Effector memory CD8-positive, alpha-beta T cell (primary cell): ENCODE data around the gene VDAC1.

Experiments
- ATAC-seq: fragments of 150-1000 bp; cut with Tn5 transposase; replicated peaks from 2 replicates; pipeline ENCODE4 v1.10.0; 2021; ENCODE audit warnings: mild to moderate bottlenecking, moderate library complexity
- DNase-seq, 3 experiments: peaks; one replicate each; pipeline ENCODE4 v3.0.0; 2021
- H3K27ac Mint-ChIP-seq, 2 donors: one replicate each; pipeline ENCODE4 v1.8.0; 2022; ENCODE audit warnings: mild to moderate bottlenecking in 2 of 2, mixed read lengths in 2 of 2, moderate library complexity in 2 of 2
- H3K27me3 Mint-ChIP-seq, 2 donors: one replicate each; pipeline ENCODE4 v1.8.0; 2022; ENCODE audit warnings: mixed read lengths in 2 of 2
- H3K36me3 Mint-ChIP-seq: one replicate; pipeline ENCODE4 v1.8.0; 2022; ENCODE audit warnings: mild to moderate bottlenecking, moderate library complexity, mixed read lengths; ENCODE audit not compliant: insufficient read depth
- H3K4me1 Mint-ChIP-seq, 2 donors: one replicate each; pipeline ENCODE4 v1.8.0; 2022; ENCODE audit warnings: low read depth in 2 of 2, mixed read lengths in 2 of 2
- H3K4me3 Mint-ChIP-seq, 2 donors: one replicate each; pipeline ENCODE4 v1.8.0; 2022; ENCODE audit warnings: mild to moderate bottlenecking in 2 of 2, mixed read lengths in 2 of 2, moderate library complexity in 2 of 2
- H3K9me3 Mint-ChIP-seq, 2 donors: one replicate each; pipeline ENCODE4 v1.8.0; 2022; ENCODE audit warnings: mixed read lengths in 2 of 2

The VDAC1 gene

GRCh38 chr5:134018154-134018985, 13.6 kb upstream of the VDAC1 start:
- ATAC-seq (no peak), DNase-seq (no peak)
- Mint-ChIP-seq H3K36me3 (no peaks in the 10 kb centered on the region), H3K27ac (no peak overlapping the region), H3K9me3 (no peaks in the 10 kb centered on the region), H3K27me3 (peaks cover 2 to 11% of the 10 kb centered on the region in 2 donors), H3K4me3 (no peak overlapping the region), H3K4me1 (no peaks in the 10 kb centered on the region)

GRCh38 chr5:134008266-134008749, 3.5 kb upstream of the VDAC1 start:
- no peak for ATAC-seq
- no peaks in the 10 kb centered on the region for H3K9me3 Mint-ChIP-seq
- peaks cover 27% of the 10 kb centered on the region for H3K36me3 Mint-ChIP-seq
- H3K4me3 Mint-ChIP-seq = no peak overlapping the region
- peaks cover 23 to 27% of the 10 kb centered on the region in 2 donors for H3K27me3 Mint-ChIP-seq
- H3K27ac Mint-ChIP-seq = no peak overlapping the region
- H3K4me1 Mint-ChIP-seq = peaks cover 6 to 13% of the 10 kb centered on the region in 2 donors
- DNase-seq = no peak

GRCh38 chr5:134007581-134008265, 2.9 kb upstream of the VDAC1 start:
- Mint-ChIP-seq H3K4me3 (no peak overlapping the region), H3K27ac (no peak overlapping the region)

GRCh38 chr5:134006115-134006514, 1.3 kb upstream of the VDAC1 start:
- H3K4me3 Mint-ChIP-seq = peak overlapping the region; percentile 77 to 86
- peak overlapping the region; percentile 95 to 96 for H3K27ac Mint-ChIP-seq
- H3K27me3 Mint-ChIP-seq = peaks cover 2 to 5% of the 10 kb centered on the region in 2 donors
- H3K9me3 Mint-ChIP-seq = no peaks in the 10 kb centered on the region
- peaks cover 25 to 31% of the 10 kb centered on the region in 2 donors for H3K4me1 Mint-ChIP-seq
- DNase-seq = no peak
- peaks cover 32% of the 10 kb centered on the region for H3K36me3 Mint-ChIP-seq
- no peak for ATAC-seq

More at GRCh38 chr5:134007581-134008265, 2.9 kb upstream of the VDAC1 start:
- DNase-seq (no peak), ATAC-seq (no peak)
- Mint-ChIP-seq H3K4me1 (peaks cover 11 to 18% of the 10 kb centered on the region in 2 donors), H3K9me3 (no peaks in the 10 kb centered on the region), H3K27me3 (peaks cover 17 to 21% of the 10 kb centered on the region in 2 donors), H3K36me3 (peaks cover 27% of the 10 kb centered on the region)

GRCh38 chr5:134005417-134006061, 764 bp upstream of the VDAC1 start:
- Mint-ChIP-seq H3K36me3 (peaks cover 35% of the 10 kb centered on the region), H3K4me1 (peaks cover 30 to 34% of the 10 kb centered on the region in 2 donors), H3K27me3 (no peaks in the 10 kb centered on the region), H3K9me3 (no peaks in the 10 kb centered on the region), H3K27ac (peak overlapping the region; percentile 95 to 96), H3K4me3 (peak overlapping the region; percentile 77 to 86)
- no peak for ATAC-seq
- no peak for DNase-seq

- ATAC-seq = peak; percentile 4
- peak overlapping the region; percentile 77 to 86 for H3K4me3 Mint-ChIP-seq
- no peaks in the 10 kb centered on the region for H3K27me3 Mint-ChIP-seq
- H3K36me3 Mint-ChIP-seq = peaks cover 41% of the 10 kb centered on the region
- peak; percentile 22 to 33 (median 23) for DNase-seq
- H3K27ac Mint-ChIP-seq = peak overlapping the region; percentile 95 to 96
- no peaks in the 10 kb centered on the region for H3K9me3 Mint-ChIP-seq
- H3K4me1 Mint-ChIP-seq = peaks cover 38 to 46% of the 10 kb centered on the region in 2 donors
These were observed 754 bp downstream of the VDAC1 start for GRCh38 chr5:134003817-134004625.

- DNase-seq (no peak), ATAC-seq (no peak)
- Mint-ChIP-seq H3K36me3 (peaks cover 46% of the 10 kb centered on the region), H3K4me3 (peak overlapping the region; percentile 77 to 78), H3K27ac (peak overlapping the region; percentile 95 to 96), H3K9me3 (no peaks in the 10 kb centered on the region), H3K4me1 (peaks cover 42 to 49% of the 10 kb centered on the region in 2 donors), H3K27me3 (no peaks in the 10 kb centered on the region)
These were observed 1.5 kb downstream of the VDAC1 start for GRCh38 chr5:134003064-134003816.

- Mint-ChIP-seq H3K4me3 (peak overlapping the region; percentile 39 to 77), H3K27ac (peak overlapping the region in 1 of 2 donors; percentile 95), H3K27me3 (no peaks in the 10 kb centered on the region), H3K9me3 (no peaks in the 10 kb centered on the region), H3K4me1 (peaks cover 46 to 52% of the 10 kb centered on the region in 2 donors), H3K36me3 (peaks cover 46% of the 10 kb centered on the region)
- DNase-seq (no peak), ATAC-seq (no peak)
These were observed 2.6 kb downstream of the VDAC1 start for GRCh38 chr5:134001938-134002731.

- no peak for DNase-seq
- H3K9me3 Mint-ChIP-seq = no peaks in the 10 kb centered on the region
- peaks cover 40% of the 10 kb centered on the region for H3K36me3 Mint-ChIP-seq
- H3K27ac Mint-ChIP-seq = no peak overlapping the region
- peak overlapping the region in 1 of 2 donors; percentile 43 for H3K4me3 Mint-ChIP-seq
- ATAC-seq = no peak
- no peaks in the 10 kb centered on the region for H3K27me3 Mint-ChIP-seq
- H3K4me1 Mint-ChIP-seq = peaks cover 50 to 51% of the 10 kb centered on the region in 2 donors
These were observed 3.9 kb downstream of the VDAC1 start for GRCh38 chr5:134000696-134001453.

GRCh38 chr5:134000091-134000511, 4.7 kb downstream of the VDAC1 start:
- H3K27ac Mint-ChIP-seq = peak overlapping the region; percentile 28 to 42
- H3K9me3 Mint-ChIP-seq = no peaks in the 10 kb centered on the region
- no peak overlapping the region for H3K4me3 Mint-ChIP-seq
- peaks cover 48 to 57% of the 10 kb centered on the region in 2 donors for H3K4me1 Mint-ChIP-seq
- DNase-seq (no peak), ATAC-seq (no peak)
- H3K36me3 Mint-ChIP-seq = peaks cover 32% of the 10 kb centered on the region
- no peaks in the 10 kb centered on the region for H3K27me3 Mint-ChIP-seq

GRCh38 chr5:133998807-133999206, 6.0 kb downstream of the VDAC1 start:
- no peaks in the 10 kb centered on the region for H3K9me3 Mint-ChIP-seq
- DNase-seq (no peak), ATAC-seq (no peak)
- H3K4me3 Mint-ChIP-seq = no peak overlapping the region
- H3K36me3 Mint-ChIP-seq = peaks cover 22% of the 10 kb centered on the region
- H3K4me1 Mint-ChIP-seq = peaks cover 57 to 69% of the 10 kb centered on the region in 2 donors
- no peaks in the 10 kb centered on the region for H3K27me3 Mint-ChIP-seq
- peak overlapping the region in 1 of 2 donors; percentile 28 for H3K27ac Mint-ChIP-seq
